SK-N-SH treated with all-trans-retinoic acid at 6 μM for 48 hours (cell line): ENCODE results near the gene CFAP57.

ENCODE experiments used
- ARNTL ChIP-seq: fragments of 450-650 bp; formaldehyde crosslinking; IDR thresholded peaks from 2 replicates; pipeline ENCODE4 v1.5.0; 2020; ENCODE audit warnings: low read depth, mild to moderate bottlenecking, moderate library complexity, borderline replicate concordance
- RARB ChIP-seq: fragments of 250-450 bp; sonication (Bioruptor Pico); IDR thresholded peaks from 2 replicates; pipeline ENCODE4 v1.8.0; 2021; ENCODE audit warnings: mild to moderate bottlenecking, moderate library complexity
- TF ChIP-seq, protein P1 (sequence below): fragments of 250-450 bp; sonication (Bioruptor Pico); IDR thresholded peaks from 2 replicates; pipeline ENCODE4 v1.8.0; 2020; ENCODE audit warnings: mild to moderate bottlenecking, moderate library complexity, borderline replicate concordance

DNA sequence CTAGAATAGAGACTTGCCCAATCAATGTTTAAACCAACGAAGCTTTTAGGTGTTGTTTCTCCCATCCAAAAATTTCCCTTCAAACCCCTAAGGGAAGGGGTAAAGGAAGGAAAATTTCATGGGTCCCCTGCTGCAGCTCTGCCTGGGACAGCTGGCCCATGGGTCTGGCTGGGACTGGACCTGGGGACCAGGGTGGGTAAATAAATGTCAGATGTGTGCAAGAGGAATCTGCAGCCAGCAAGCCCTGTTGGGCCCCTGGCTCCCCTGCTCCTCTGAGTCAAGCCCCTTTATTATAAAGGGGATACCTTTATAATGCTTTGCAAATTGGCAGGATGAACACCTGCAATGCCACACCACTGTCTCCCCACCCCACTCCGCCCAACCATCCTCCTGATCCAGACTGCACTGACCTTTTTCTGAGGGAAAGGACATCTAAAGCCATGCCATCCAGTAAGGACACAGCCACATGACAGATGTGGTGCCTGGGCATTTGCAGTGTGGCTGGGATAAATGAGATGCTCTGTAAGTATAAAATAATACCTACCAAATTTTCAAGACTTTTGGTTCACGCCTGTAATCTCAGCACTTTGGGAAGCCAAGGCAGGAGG lies 95.8 kb downstream of the CFAP57 start:
- TF ChIP-seq ARNTL (CRISPR knock-in tag) = no peak
- TF ChIP-seq, protein P1, sequence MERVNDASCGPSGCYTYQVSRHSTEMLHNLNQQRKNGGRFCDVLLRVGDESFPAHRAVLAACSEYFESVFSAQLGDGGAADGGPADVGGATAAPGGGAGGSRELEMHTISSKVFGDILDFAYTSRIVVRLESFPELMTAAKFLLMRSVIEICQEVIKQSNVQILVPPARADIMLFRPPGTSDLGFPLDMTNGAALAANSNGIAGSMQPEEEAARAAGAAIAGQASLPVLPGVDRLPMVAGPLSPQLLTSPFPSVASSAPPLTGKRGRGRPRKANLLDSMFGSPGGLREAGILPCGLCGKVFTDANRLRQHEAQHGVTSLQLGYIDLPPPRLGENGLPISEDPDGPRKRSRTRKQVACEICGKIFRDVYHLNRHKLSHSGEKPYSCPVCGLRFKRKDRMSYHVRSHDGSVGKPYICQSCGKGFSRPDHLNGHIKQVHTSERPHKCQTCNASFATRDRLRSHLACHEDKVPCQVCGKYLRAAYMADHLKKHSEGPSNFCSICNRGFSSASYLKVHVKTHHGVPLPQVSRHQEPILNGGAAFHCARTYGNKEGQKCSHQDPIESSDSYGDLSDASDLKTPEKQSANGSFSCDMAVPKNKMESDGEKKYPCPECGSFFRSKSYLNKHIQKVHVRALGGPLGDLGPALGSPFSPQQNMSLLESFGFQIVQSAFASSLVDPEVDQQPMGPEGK (CRISPR knock-in tag) = no peak
- no peak for TF ChIP-seq RARB
